ENCODE results near the gene ANAPC7. TPM values are rescaled to one million over a fixed set of nuclear protein-coding genes. Genes with fewer than 3 reads are reported as not detected.
"Not testable (repeated sequence)": the region's sequence is repeated elsewhere in the genome, so short reads cannot be mapped to it uniquely, and the experiment has no call there.

The ANAPC7 gene
- total and polyA plus RNA-seq, 3 donors from 2014 or later: 67.1 to 96.5 (median 94.4) TPM

DNA sequence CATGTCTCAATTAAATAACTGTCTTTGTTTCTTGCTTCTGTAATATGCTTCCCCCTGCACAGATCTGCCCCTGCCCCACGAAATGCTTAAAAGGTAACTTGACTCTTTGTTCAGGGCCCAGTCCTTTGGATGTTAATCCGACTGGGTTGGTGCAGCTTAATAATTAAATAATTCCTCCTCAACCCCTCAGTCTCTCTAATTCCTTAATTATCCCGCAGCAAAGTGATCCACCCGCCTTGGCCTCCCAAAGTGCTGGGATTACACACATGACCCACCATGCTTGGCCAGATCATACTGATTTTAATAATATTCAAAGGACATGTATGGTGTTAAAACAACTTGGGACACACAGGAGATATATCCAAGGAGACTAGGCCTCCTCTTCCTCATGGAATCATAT lies 18.2 kb upstream of the ANAPC7 start:
- 54 to 62% methylated on average over 4 of the region's 4 CpGs for WGBS, 2 donors
- Histone ChIP-seq H3K27me3 (no peaks in the 10 kb centered on the region), H3K4me3 (no peak overlapping the region), H3K9me3 (no peaks in the 10 kb centered on the region), H3K27ac (peak overlapping the region in 1 of 2 donors; percentile 60), H3K4me1 (peaks cover 15% of the 10 kb centered on the region), H3K36me3 (ENCODE audit: low read depth, missing control alignments) (no peaks in the 10 kb centered on the region)
- intact Hi-C loops (cut with DNase I; ENCODE audit: low total_unique reads): no loop called here
- DNase-seq: no peak
- TF ChIP-seq POLR2A (IDR thresholded peaks at IDR 0.05): no peak
- TF ChIP-seq, protein P1, sequence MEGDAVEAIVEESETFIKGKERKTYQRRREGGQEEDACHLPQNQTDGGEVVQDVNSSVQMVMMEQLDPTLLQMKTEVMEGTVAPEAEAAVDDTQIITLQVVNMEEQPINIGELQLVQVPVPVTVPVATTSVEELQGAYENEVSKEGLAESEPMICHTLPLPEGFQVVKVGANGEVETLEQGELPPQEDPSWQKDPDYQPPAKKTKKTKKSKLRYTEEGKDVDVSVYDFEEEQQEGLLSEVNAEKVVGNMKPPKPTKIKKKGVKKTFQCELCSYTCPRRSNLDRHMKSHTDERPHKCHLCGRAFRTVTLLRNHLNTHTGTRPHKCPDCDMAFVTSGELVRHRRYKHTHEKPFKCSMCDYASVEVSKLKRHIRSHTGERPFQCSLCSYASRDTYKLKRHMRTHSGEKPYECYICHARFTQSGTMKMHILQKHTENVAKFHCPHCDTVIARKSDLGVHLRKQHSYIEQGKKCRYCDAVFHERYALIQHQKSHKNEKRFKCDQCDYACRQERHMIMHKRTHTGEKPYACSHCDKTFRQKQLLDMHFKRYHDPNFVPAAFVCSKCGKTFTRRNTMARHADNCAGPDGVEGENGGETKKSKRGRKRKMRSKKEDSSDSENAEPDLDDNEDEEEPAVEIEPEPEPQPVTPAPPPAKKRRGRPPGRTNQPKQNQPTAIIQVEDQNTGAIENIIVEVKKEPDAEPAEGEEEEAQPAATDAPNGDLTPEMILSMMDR (IDR thresholded peaks at IDR 0.05): no peak

DNA sequence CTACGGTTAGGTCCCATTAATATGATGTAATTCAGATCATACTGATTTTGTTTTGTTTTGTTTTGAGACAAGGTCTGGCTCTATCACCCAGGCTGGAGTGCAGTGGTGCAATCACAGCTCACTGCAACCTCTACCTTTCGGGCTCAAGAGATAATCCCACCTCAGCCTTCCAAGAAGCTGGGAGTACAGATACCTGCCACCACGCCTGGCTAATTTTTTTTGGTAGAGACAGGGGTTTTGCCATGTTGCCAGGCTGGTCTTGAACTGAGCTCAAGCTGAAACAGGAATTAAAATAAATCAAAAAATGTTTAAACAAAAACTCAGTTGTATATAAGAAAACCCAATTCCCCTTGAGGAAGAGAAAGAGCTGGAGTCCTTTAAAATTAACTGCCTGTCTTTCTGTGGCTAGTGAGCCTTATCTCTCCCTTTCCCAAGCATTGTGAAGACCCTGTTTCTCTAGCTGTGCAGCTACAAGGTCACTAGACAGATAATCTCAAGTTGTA lies 17.7 kb upstream of the ANAPC7 start:
- no peak for TF ChIP-seq POLR2A (IDR thresholded peaks at IDR 0.05)
- TF ChIP-seq, protein P1 (IDR thresholded peaks at IDR 0.05): no peak
- Histone ChIP-seq H3K27me3 (no peaks in the 10 kb centered on the region), H3K27ac (peak overlapping the region in 1 of 2 donors; percentile 60), H3K4me1 (peaks cover 15% of the 10 kb centered on the region), H3K36me3 (ENCODE audit: low read depth, missing control alignments) (no peaks in the 10 kb centered on the region), H3K9me3 (no peaks in the 10 kb centered on the region), H3K4me3 (no peak overlapping the region)
- intact Hi-C loops (cut with DNase I; ENCODE audit: low total_unique reads): no loop called here
- WGBS, 2 donors: 34 to 72% methylated on average over 3 of the region's 3 CpGs
- DNase-seq: no peak

DNA sequence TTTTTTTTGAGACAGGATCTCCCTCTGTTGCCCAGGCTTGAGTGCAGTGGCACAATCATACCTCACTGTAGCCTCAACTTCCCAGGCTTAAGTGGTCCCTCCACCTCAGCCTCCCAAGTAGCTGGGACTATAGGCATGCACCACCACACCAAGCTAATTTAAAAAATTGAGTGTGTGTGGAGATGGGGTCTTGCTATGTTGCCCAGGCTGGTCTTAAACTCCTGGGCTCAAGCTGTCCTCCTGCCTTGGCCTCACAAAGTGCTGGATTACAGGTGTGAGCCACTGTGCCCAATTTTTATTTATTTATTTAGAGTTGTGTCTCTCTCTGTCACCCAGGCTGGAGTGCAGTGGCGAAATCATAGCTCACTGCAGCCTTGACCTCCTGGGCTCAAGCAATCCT lies 17.1 kb upstream of the ANAPC7 start:
- H3K9me3 ChIP-seq; H3K27me3 ChIP-seq; DNase-seq; H3K4me3 ChIP-seq; H3K36me3 ChIP-seq (ENCODE audit: low read depth, missing control alignments); H3K27ac ChIP-seq; intact Hi-C loops (cut with DNase I; ENCODE audit: low total_unique reads): not testable (repeated sequence)
- peaks cover 15% of the 10 kb centered on the region for H3K4me1 ChIP-seq
- WGBS, 2 donors: 58 to 80% methylated on average over 1 of the region's 1 CpG

DNA sequence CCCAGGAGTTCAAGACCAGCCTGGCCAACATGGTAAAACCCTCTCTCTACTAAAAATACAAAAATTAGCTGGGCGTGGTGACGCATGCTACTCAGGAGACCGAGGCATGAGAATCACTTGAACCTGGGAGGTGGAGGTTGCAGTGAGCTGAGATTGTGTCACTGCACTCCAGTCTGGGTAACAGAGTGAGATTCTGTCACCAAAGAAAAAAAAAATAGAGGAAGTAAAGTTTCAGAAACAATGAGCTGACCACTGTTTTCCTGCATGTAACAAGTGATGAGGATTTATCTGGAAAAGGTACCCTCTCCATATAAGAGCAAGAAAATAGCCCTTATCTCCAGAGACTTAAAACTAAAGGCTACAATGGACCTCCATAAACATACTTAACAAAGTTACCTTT lies 13.6 kb upstream of the ANAPC7 start:
- H3K27me3 ChIP-seq; H3K9me3 ChIP-seq; DNase-seq; H3K36me3 ChIP-seq (ENCODE audit: low read depth, missing control alignments); intact Hi-C loops (cut with DNase I; ENCODE audit: low total_unique reads); H3K4me3 ChIP-seq; H3K27ac ChIP-seq: not testable (repeated sequence)
- WGBS, 2 donors: 81 to 82% methylated on average over 3 of the region's 3 CpGs
- peaks cover 13% of the 10 kb centered on the region for H3K4me1 ChIP-seq

DNA sequence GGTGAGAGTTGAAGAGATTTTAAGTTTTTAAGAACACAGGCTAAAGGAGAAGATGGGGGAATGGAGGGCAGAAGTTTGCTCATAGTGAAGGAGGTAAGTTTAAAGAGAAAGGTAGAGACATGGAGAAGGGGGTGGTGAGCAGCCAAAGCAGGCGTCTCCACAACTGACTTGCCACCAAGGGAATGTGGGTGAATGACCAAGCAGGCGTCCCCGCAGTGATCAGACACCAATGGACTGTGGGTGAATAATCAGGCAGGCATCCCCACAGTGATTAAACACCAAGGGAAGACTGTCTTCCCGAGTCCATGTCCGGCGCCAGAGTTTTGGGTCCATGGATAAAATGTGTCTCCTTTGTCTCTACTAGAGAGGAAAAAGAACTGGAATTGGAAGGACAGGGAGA lies 6.6 kb upstream of the ANAPC7 start:
- 90 to 92% methylated on average over 6 of the region's 6 CpGs for WGBS, 2 donors
- H3K27me3 ChIP-seq; H3K36me3 ChIP-seq (ENCODE audit: low read depth, missing control alignments); H3K4me3 ChIP-seq; DNase-seq; intact Hi-C loops (cut with DNase I; ENCODE audit: low total_unique reads); H3K4me1 ChIP-seq; H3K9me3 ChIP-seq; H3K27ac ChIP-seq: not testable (repeated sequence)

DNA sequence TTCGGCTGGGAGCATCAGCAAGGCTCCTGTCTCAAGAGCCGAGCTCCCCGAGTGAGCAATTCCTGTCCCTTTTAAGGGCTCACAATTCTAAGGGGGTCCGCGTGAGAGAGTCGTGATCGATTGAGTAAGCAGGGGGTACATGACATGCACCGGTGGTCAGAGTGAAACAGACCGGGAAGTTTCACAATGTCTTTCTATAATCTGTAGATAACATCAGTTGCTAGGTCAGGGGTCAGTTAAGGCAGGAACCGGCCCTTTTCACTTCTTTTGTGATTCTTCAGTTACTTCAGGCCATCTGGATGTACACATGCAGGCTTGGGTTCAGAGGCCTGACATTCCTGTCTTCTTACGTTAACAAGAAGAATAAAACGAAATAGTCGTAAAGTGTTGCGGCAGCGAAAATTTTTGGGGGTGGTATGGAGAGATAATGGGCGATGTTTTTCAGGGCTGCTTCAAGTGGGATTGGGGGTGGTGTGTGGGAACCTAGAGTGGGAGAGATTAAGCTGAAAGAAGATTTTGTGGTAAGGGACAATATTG lies 1.7 kb upstream of the ANAPC7 start:
- intact Hi-C loops (cut with DNase I; ENCODE audit: low total_unique reads); DNase-seq; H3K27ac ChIP-seq; H3K4me3 ChIP-seq; H3K36me3 ChIP-seq (ENCODE audit: low read depth, missing control alignments); H3K27me3 ChIP-seq; H3K9me3 ChIP-seq: not testable (repeated sequence)
- WGBS, 2 donors: 92 to 94% methylated on average over 16 of the region's 16 CpGs
- H3K4me1 ChIP-seq: peaks cover 10% of the 10 kb centered on the region

Data from testis (tissue), 3 donors.